GM12878 (cell line): ENCODE results near the gene ADGRA3. TPM values are rescaled to one million over a fixed set of nuclear protein-coding genes. Genes with fewer than 3 reads are reported as not detected.

Experiments
- ATAC-seq: fragments of 200-7000 bp; cut with Tn5 transposase; 3 replicates; pipeline ENCODE4 v1.9.1; 2020; ENCODE audit warnings: mild to moderate bottlenecking, moderate library complexity
- BruUV-seq: library from RNA; stranded (reverse); fragments of 400-500 nt; replicated peaks from 2 replicates; lab custom pipeline; 2021; lab: Mats Ljungman, UMichigan
- CTCF ChIA-PET: fragments of 300-600 bp; sonication (Branson Sonifier 250); formaldehyde crosslinking; extraction: SDS; loops from one replicate; lab custom pipeline; 2021; ENCODE audit warnings: inconsistent platforms; lab: Yijun Ruan, JAX
- POLR2A ChIA-PET: fragments of 350-600 bp; formaldehyde crosslinking; extraction: SDS; loops from one replicate; lab custom pipeline; 2021; ENCODE audit warnings: inconsistent platforms; lab: Charles Lee
- RAD21 ChIA-PET: fragments of 300-600 bp; sonication (Branson Sonifier 250); formaldehyde crosslinking; loops from one replicate; lab custom pipeline; 2023; ENCODE audit warnings: antibody characterized with exemption; ENCODE audit not compliant: unreplicated experiment; lab: Charles Lee
- SMC1A ChIA-PET: fragments of 300-600 bp; sonication (Branson Sonifier 250); formaldehyde crosslinking; loops from one replicate; lab custom pipeline; 2023; ENCODE audit not compliant: unreplicated experiment, uncharacterized antibody; lab: Charles Lee
- DNase-seq: peaks from one replicate; pipeline ENCODE4 v3.0.0-alpha.2; 2011; ENCODE audit warnings: low read depth, low spot score
- FAIRE-seq: peaks from 3 replicates; lab custom pipeline; 2011; peaks lifted over from hg19 to GRCh38; lab: Jason Lieb, UNC
- H2AFZ ChIP-seq: 2 replicates; pipeline ENCODE4 v1.6.0; 2011; ENCODE audit warnings: low read depth, low read length, control low read depth; ENCODE audit not compliant: control insufficient read depth
- H3K27ac ChIP-seq: 2 replicates; pipeline ENCODE4 v1.5.1; 2011; ENCODE audit warnings: control low read depth; ENCODE audit not compliant: control insufficient read depth, insufficient read depth
- H3K27me3 ChIP-seq, 2 experiments: replicated peaks in 1 of 2; 2 replicates each; pipeline versions ENCODE4 v1.6.0 to v1.6.1; 2011; ENCODE audit warnings: low read length in 1 of 2; ENCODE audit not compliant: control insufficient read depth in 2 of 2, insufficient read depth in 2 of 2
- H3K36me3 ChIP-seq, 2 experiments: 2 replicates each; pipeline ENCODE4 v1.5.1; 2011; ENCODE audit warnings: low read length in 1 of 2; ENCODE audit not compliant: control insufficient read depth in 2 of 2, insufficient read depth in 2 of 2
- H3K4me1 ChIP-seq: 2 replicates; pipeline ENCODE4 v1.6.1; 2011; ENCODE audit warnings: mild to moderate bottlenecking, low read length, moderate library complexity, mixed read lengths; ENCODE audit not compliant: control insufficient read depth, insufficient read depth
- H3K4me2 ChIP-seq: 2 replicates; pipeline ENCODE4 v1.6.0; 2011; ENCODE audit warnings: control low read depth; ENCODE audit not compliant: control insufficient read depth, insufficient read depth
- H3K4me3 ChIP-seq: fragments of 200-600 bp; sonication (generic); 2 replicates; pipeline ENCODE4 v1.5.1; 2016
- H3K79me2 ChIP-seq: 2 replicates; pipeline ENCODE4 v1.6.0; 2011; ENCODE audit warnings: low read length; ENCODE audit not compliant: control insufficient read depth, insufficient read depth
- H3K9ac ChIP-seq: 2 replicates; pipeline ENCODE4 v1.8.0; 2011; ENCODE audit warnings: low read length, control low read depth, mixed read lengths; ENCODE audit not compliant: control insufficient read depth, insufficient read depth
- H3K9me3 ChIP-seq: replicated peaks from 3 replicates; pipeline ENCODE4 v1.5.1; 2011; ENCODE audit warnings: mild to moderate bottlenecking, low read length; ENCODE audit not compliant: control insufficient read depth, insufficient read depth
- H4K20me1 ChIP-seq: 2 replicates; pipeline ENCODE4 v1.6.0; 2011; ENCODE audit not compliant: control insufficient read depth, insufficient read depth
- BCL11A ChIP-seq: IDR thresholded peaks from 2 replicates; pipeline ENCODE4 v1.6.1; 2011; ENCODE audit warnings: low read depth, low read length
- CBFB ChIP-seq: IDR thresholded peaks from 2 replicates; pipeline ENCODE4 v1.6.1; 2016; ENCODE audit warnings: antibody characterized with exemption, low read depth
- CREM ChIP-seq: IDR thresholded peaks from 2 replicates; pipeline ENCODE4 v1.6.1; 2014; ENCODE audit warnings: antibody characterized with exemption, low read depth
- ESRRA ChIP-seq: IDR thresholded peaks from 2 replicates; pipeline ENCODE4 v1.6.1; 2012; ENCODE audit warnings: mild to moderate bottlenecking, low read length, improper control_type of control experiment
- HDAC2 ChIP-seq: fragments of 200-600 bp; sonication (generic); IDR thresholded peaks from 2 replicates; pipeline ENCODE4 v1.6.1; 2017
- HDGF ChIP-seq: fragments of 450-650 bp; IDR thresholded peaks from 2 replicates; pipeline ENCODE4 v1.6.1; 2016; ENCODE audit warnings: antibody characterized with exemption
- KDM1A ChIP-seq: fragments of 200-600 bp; sonication (generic); IDR thresholded peaks from 2 replicates; pipeline ENCODE4 v1.6.1; 2016; ENCODE audit warnings: borderline replicate concordance
- MXI1 ChIP-seq: fragments of 150-350 bp; IDR thresholded peaks from 2 replicates; pipeline ENCODE4 v1.6.1; 2011; ENCODE audit warnings: low read depth, mild to moderate bottlenecking, inconsistent platforms, low read length, improper control_type of control experiment
- NFIC ChIP-seq: IDR thresholded peaks from 2 replicates; pipeline ENCODE4 v1.6.1; 2012; ENCODE audit warnings: low read depth, mild to moderate bottlenecking, inconsistent platforms, low read length, moderate library complexity
- NR2C1 ChIP-seq: fragments of 450-650 bp; IDR thresholded peaks from 2 replicates; pipeline ENCODE4 v1.6.1; 2017; ENCODE audit warnings: antibody characterized with exemption, mild to moderate bottlenecking, moderate library complexity
- RAD21 ChIP-seq: IDR thresholded peaks from 2 replicates; pipeline ENCODE4 v1.6.1; 2011; ENCODE audit warnings: mild to moderate bottlenecking, low read depth, low read length, moderate library complexity; ENCODE audit not compliant: insufficient read depth
- RFX5 ChIP-seq: IDR thresholded peaks from 2 replicates; pipeline ENCODE4 v1.6.1; 2011; ENCODE audit warnings: low read depth, low read length, improper control_type of control experiment
- SIN3A ChIP-seq: IDR thresholded peaks from 2 replicates; pipeline ENCODE4 v1.6.1; 2012; ENCODE audit warnings: low read depth, low read length, improper control_type of control experiment
- SIX5 ChIP-seq: IDR thresholded peaks from 2 replicates; pipeline ENCODE4 v1.6.1; 2011; ENCODE audit warnings: mild to moderate bottlenecking, low read depth, low read length, moderate library complexity; ENCODE audit not compliant: severe bottlenecking
- SMC3 ChIP-seq: IDR thresholded peaks from 2 replicates; pipeline ENCODE4 v1.6.1; 2011; ENCODE audit warnings: low read length, improper control_type of control experiment, borderline replicate concordance
- STAT1 ChIP-seq: fragments of 450-650 bp; conservative IDR thresholded peaks from 2 replicates; pipeline ENCODE4 v1.6.1; 2014; ENCODE audit warnings: antibody characterized with exemption, mild to moderate bottlenecking
- TARDBP ChIP-seq: IDR thresholded peaks from 2 replicates; pipeline ENCODE4 v1.6.1; 2016; ENCODE audit warnings: borderline replicate concordance
- YBX1 ChIP-seq: fragments of 450-650 bp; IDR thresholded peaks from 2 replicates; pipeline ENCODE4 v1.6.1; 2016; ENCODE audit warnings: antibody characterized with exemption
- WGBS: methylation state at CpG from one replicate; pipeline ENCODE4 v1.1.6; 2016; ENCODE audit warnings: low lambda C conversion rate; ENCODE audit not compliant: insufficient replicate concordance, insufficient coverage; ENCODE audit errors: missing lambda C conversion rate; 5-methylcytosine and 5-hydroxymethylcytosine counted together
- in situ Hi-C: fragments of 300-500 bp; cut with MboI; formaldehyde crosslinking; loops from 9 replicates; pipeline ENCODE4 v1.14.3; 2018; ENCODE audit warnings: mixed read lengths
- intact Hi-C: fragments of 100-400 bp; cut with micrococcal nuclease; formaldehyde crosslinking; loops from one replicate; pipeline ENCODE4 v1.14.2; 2022; ENCODE audit not compliant: unreplicated experiment
- polyA plus RNA-seq, 11 experiments: library from polyadenylated mRNA; depleted of rRNA in 4 of 11; unstranded in 6 of 11; stranded (reverse) in 5 of 11; fragments of >200 nt; fragmentation: Nextera tagmentation in 4 of 11; fragmentation: Illumina TruSeq in 1 of 11; extraction: Ambion mirVana in 4 of 11; extraction: Trizol in 1 of 11; gene quantifications; 1 replicate in 1 of 11; 2 replicates in 10 of 11; pipeline versions ENCODE4 v1.2.1 to v1.2.3, GENCODE V29; 2011 to 2016; ENCODE audit warnings: inconsistent platforms in 2 of 11, missing spikeins in 2 of 11, low read depth in 1 of 11
- total RNA-seq, 4 experiments: library from RNA; depleted of rRNA in 3 of 4; stranded (reverse); fragments of >200 nt in 3 of 4; fragmentation: Illumina TruSeq in 1 of 4; extraction: Trizol in 1 of 4; gene quantifications; 2 replicates each; pipeline versions ENCODE4 v1.2.1 to v1.2.3, GENCODE V29; 2013 to 2021
- TF ChIP-seq, protein P1 (sequence below): fragments of 450-650 bp; formaldehyde crosslinking; IDR thresholded peaks from 2 replicates; pipeline ENCODE4 v1.5.0; 2022; ENCODE audit warnings: mild to moderate bottlenecking, missing genetic modification characterization

The ADGRA3 gene
- total and polyA plus RNA-seq, 10 of the 15 experiments (the other 5 are each of a cell fraction or from before 2014, with no cell fraction given): 0.24 to 66.2 (median 2.5) TPM

DNA sequence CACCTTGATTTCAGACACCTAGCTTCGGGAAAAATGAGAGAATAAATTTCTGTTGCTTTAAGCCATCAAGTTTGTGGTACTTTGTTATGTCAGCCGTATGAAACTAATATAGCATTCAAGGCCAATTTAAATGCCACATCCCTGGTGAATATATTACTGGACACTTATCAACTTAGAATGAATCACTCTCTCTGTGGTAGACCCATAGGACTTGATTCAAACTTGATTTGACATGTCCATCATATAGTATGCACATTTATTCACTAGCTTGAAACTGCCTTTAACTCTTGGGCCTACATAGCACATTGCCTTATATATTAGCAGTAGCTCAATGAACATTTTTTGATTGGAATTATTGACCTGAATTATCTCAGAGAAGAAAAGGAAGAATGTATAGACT lies 172.3 kb downstream of the ADGRA3 start:
- no TSS peak for BruUV-seq
- no peak; the same call in 2 of the 3 replicates for ATAC-seq
- Histone ChIP-seq H3K36me3 (no peaks in the 10 kb centered on the region), H3K4me2 (no peak overlapping the region), H3K27me3 (no peaks in the 10 kb centered on the region), H3K4me1 (no peaks in the 10 kb centered on the region)
- no peak for FAIRE-seq
- ChIA-PET POLR2A (interaction anchor here (0.5 kb wide), 1 partner anchor 1516 kb away, joined by 3 read pairs; no protein-coding TSS in a partner anchor), SMC1A (interaction anchor here (0.7 to 1.3 kb wide), 5 partner anchors 10 to 554 kb away, joined by 3 to 6 read pairs (median 3); no protein-coding TSS in a partner anchor)
- TF ChIP-seq, protein P1, sequence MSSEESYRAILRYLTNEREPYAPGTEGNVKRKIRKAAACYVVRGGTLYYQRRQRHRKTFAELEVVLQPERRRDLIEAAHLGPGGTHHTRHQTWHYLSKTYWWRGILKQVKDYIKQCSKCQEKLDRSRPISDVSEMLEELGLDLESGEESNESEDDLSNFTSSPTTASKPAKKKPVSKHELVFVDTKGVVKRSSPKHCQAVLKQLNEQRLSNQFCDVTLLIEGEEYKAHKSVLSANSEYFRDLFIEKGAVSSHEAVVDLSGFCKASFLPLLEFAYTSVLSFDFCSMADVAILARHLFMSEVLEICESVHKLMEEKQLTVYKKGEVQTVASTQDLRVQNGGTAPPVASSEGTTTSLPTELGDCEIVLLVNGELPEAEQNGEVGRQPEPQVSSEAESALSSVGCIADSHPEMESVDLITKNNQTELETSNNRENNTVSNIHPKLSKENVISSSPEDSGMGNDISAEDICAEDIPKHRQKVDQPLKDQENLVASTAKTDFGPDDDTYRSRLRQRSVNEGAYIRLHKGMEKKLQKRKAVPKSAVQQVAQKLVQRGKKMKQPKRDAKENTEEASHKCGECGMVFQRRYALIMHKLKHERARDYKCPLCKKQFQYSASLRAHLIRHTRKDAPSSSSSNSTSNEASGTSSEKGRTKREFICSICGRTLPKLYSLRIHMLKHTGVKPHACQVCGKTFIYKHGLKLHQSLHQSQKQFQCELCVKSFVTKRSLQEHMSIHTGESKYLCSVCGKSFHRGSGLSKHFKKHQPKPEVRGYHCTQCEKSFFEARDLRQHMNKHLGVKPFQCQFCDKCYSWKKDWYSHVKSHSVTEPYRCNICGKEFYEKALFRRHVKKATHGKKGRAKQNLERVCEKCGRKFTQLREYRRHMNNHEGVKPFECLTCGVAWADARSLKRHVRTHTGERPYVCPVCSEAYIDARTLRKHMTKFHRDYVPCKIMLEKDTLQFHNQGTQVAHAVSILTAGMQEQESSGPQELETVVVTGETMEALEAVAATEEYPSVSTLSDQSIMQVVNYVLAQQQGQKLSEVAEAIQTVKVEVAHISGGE (CRISPR knock-in tag): no peak
- TF ChIP-seq RAD21 (no peak), HDGF (no peak), YBX1 (no peak), SMC3 (no peak), SIN3A (no peak), NFIC (no peak), KDM1A (no peak), BCL11A (no peak), SIX5 (no peak), CBFB (no peak), ESRRA (no peak), RFX5 (no peak), NR2C1 (no peak), TARDBP (no peak), MXI1 (no peak), CREM (no peak), STAT1 (no peak), HDAC2 (no peak)
- TF ChIP-seq, all 136 proteins: peak for 0
- H3K27ac ChIP-seq: no peak overlapping the region
- no peaks in the 10 kb centered on the region for H3K79me2 ChIP-seq
- no peak for DNase-seq
- H2AFZ ChIP-seq: no peak overlapping the region
- no peak overlapping the region for H3K9ac ChIP-seq
- in situ Hi-C loops (no loop called here), intact Hi-C loops (no loop called here)
- no peaks in the 10 kb centered on the region; the same call in 2 of the 3 replicates for H3K9me3 ChIP-seq
- ChIA-PET RAD21 (interaction anchor here (1.1 kb wide), 1 partner anchor 45 kb away, joined by 3 read pairs; no protein-coding TSS in a partner anchor), CTCF (interaction anchor here (1.1 to 2.7 kb wide), 3 partner anchors 14 to 554 kb away, joined by 6 to 16 read pairs (median 6); no protein-coding TSS in a partner anchor)
- 22% methylated on average over 2 of the region's 2 CpGs for whole genome bisulfite sequencing
- no peaks in the 10 kb centered on the region for H4K20me1 ChIP-seq
- no peak overlapping the region for H3K4me3 ChIP-seq
